Hematopoietic multipotent progenitor cell (in vitro differentiated cells): ENCODE measurements around the gene MTRF1. TPM values are rescaled to one million over a fixed set of nuclear protein-coding genes. Genes with fewer than 3 reads are reported as not detected.

Source experiments
- DNase-seq, 3 donors: peaks; one replicate each; pipeline ENCODE4 v3.0.0-alpha.2; 2011 to 2015; ENCODE audit warnings: low read depth in 2 of 3, low spot score in 2 of 3
- total RNA-seq: library from RNA; depleted of rRNA; stranded (reverse); fragments of >200 nt; gene quantifications from one replicate; pipeline ENCODE4 v1.2.3, GENCODE V29; 2012

Gene MTRF1
- total RNA-seq, 1 donor, result 5.7 TPM

DNA sequence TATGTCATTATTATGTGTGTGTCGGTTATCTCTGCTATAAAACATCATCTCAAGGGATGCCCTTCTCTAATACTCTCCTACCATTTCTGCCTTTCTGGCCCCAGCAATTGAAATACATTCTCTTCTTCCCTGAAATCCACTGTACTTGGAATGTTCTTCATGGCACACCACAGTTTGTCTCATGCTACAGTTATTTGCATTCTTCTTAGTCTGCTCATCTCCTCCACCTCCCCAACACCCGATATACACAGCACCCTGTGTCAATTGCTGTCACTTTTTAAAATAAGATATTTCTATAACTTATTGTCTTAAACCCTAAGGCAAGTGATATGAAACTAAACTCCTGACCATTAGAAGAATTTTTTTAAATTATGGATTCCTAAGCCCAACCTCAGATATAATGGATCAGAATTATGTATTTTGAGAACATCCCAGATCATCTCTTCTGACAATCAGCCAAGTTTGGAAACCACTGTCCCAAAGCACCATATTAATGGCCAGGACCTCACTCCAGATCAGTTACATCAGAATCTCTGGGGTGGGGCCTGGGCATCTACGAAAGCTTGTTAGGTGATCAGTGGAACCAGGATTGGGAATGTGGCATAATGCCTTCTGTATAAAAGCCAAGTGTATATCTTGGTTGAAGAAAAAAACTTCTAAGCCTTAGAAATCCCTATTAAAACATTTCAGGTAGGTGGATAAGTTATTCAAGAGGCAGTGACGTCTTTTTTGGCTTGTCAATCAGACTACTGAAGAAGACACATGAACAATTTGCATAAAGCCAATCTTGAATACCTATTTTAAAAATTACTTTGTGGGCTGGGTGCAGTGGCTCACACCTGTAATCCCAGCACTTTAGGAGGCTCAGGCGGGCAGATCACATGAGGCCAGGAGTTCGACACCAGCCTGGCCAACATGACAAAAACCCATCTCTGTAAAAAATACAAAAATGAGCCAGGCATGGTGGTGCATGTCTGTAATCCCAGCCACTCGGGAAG lies 39.0 kb downstream of the MTRF1 start:
- DNase-seq, result no peak

DNA sequence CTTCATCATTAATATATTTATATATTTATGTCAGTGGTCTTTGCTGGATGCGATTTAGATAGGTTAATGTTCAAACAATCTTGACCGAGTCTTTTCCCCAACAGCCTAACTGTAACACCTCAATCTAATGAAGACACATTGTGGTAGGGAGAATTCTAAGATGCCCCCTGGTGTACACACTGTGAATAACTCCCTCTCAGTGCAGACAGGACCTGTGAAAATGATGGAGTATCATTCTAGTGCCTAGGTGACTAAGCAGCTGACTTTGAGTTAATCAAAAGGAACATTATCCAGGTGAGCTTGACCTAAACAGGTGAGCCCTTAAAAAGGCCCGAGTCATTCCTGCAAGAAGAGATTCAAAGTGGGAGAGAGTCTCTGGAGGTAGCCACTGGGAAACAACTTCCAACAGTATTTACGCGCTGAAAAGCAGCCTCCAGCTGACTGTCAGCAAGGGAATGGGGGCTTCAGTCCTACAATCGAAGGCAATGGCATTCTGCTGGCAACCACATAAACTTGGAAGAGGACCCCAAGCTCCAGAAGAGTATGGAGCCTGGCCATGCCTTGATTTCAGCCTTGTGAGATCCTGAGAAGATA lies 41.0 kb downstream of the MTRF1 start:
- peak; percentile 19 to 76 (median 47) for DNase-seq

- DNase-seq, result no peak
These were observed 43.0 kb downstream of the MTRF1 start for GRCh38 chr13:41220401-41220800.

DNA sequence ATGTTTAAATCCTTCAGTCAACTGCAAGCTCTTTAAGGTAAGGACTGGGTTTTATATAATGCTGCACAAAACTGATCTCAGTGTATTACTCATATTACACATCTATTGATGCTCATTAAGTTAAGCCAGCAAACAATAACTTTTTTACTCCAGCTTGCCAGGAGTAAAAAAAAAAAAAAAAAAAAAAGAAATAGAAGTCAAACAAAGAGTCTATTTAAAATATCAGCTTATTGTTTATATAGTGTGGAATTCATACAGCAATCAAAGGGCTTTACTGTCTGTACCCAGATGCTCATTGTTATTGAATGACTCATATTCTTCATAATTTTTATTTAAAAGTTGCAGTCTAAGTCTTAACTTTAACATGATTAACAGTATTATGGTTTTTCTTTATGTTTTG lies 47.2 kb downstream of the MTRF1 start:
- DNase-seq, result no peak

DNA sequence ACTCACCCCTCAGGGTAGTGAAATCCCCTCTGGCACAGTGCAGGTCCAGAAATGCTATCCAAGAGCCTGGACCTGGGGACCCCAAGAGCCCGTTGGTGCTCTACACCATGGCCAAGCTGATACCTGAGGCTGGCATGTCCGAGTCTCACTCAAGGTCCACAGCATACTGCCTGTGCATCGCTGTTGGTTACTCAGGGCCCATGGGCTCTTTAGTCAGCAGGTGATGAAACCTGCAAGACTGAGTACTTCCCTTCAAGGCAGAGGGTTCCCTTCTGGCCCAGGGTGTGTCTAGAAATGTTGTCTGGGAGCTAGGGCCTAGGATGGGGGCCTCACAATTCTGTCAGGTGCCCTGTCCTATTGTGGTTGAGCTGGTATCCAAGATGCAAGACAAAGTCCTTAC lies 49.5 kb downstream of the MTRF1 start:
- DNase-seq, result no peak

DNA sequence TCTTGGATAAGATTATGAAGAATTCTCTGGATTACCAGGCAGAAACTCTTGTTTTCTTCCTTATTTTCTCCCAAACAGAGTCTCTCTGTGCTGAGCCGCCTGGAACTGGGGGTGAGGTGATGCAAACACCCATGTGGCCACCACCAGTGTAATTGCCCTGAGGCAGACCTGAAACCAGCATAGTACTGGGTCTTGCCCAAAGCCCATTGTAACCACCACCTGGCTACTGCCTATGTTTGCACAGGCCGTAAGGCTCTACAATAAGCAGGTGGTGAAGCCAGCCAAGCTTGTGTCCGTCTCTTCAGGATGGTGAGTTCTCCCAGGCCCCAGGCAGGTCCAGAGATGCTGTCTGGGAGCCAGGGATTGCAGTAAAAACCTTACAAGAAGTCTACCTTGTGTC lies 50.1 kb downstream of the MTRF1 start:
- no peak for DNase-seq

GRCh38 chr13:41212881-41213280 lies 50.5 kb downstream of the MTRF1 start:
- DNase-seq, result no peak

GRCh38 chr13:41211062-41211461 lies 52.3 kb downstream of the MTRF1 start:
- DNase-seq, result no peak

DNA sequence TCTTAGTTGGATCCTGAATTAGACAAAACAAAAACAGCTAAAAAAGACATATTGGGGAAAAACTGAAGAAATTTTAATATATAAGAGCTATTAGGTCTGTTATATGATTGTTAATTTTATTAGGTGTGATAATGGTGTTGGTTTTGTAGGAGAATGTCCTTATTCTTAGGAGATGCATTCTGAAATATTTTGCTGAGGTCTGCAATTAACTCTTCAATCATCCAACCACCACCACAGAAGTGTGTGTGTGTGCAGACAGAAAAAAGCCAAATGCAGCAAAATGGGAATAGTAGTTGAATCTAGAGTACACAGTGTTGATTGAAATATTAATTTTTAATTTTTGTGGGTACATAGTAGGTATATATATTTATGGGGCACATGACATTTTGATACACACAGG lies 56.9 kb downstream of the MTRF1 start:
- DNase-seq, result no peak

DNA sequence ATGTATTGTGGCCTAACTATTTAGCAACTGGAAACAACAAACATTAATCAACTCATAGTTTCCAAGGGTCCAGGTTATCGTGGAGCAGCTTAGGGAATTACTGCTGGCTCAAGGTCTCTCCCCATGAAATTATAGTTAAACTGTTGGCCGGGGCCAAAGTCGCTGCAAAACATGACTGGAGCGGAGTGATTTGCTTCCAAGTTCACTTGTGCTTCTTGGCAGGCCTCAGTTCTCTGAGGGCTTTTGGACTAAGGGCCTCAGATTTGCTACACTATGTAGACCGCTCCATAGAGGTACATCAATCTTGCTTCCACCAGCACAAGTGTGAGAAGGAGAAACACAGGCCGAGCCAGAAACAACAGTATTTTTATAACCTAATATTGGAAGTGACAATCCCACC lies 59.6 kb downstream of the MTRF1 start:
- DNase-seq, result no peak

GRCh38 chr13:41200126-41200525 lies 63.2 kb downstream of the MTRF1 start:
- no peak for DNase-seq

DNA sequence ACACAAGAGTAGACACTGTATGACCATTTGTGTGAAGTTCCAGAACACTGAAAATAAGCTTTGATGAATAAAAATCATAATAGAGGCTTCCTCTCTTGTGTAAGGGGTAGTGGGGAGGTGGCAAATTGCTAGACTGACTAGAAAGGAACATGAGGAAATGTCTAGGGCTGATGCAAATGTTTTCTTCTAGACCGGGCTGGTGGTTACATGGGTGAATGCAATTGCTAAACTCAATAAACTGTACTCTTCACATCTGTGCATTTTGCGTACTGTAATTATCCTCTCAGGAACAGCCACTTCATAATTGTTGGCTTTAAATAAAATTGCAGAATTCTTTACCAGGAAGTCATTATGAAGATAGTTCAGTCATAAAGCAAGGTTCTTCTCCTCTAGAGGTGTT lies 63.9 kb downstream of the MTRF1 start:
- no peak for DNase-seq

GRCh38 chr13:41199079-41199478 lies 64.3 kb downstream of the MTRF1 start:
- DNase-seq, result no peak

GRCh38 chr13:41196620-41197019 lies 66.8 kb downstream of the MTRF1 start:
- peak in 1 of 3 donors; percentile 12 for DNase-seq

- DNase-seq, result no peak
These were observed 67.4 kb downstream of the MTRF1 start for GRCh38 chr13:41196011-41196410.

GRCh38 chr13:41193919-41194824 lies 69.2 kb downstream of the MTRF1 start, which contains the start of gene KBTBD7:
Gene KBTBD7 (minus strand): TSS chr13:41194569. CDS start chr13:41194257, 312 bp downstream.
- peak; percentile 67 to 96 (median 95) for DNase-seq

- DNase-seq, result no peak
These were observed 69.9 kb downstream of the MTRF1 start for GRCh38 chr13:41193469-41193868.

- DNase-seq, result no peak
These were observed 74.8 kb downstream of the MTRF1 start for GRCh38 chr13:41188584-41188983.

GRCh38 chr13:41186481-41186880 lies 76.9 kb downstream of the MTRF1 start:
- DNase-seq, result no peak

- DNase-seq, result no peak
These were observed 81.1 kb downstream of the MTRF1 start for GRCh38 chr13:41182231-41182630.
